Putamen (tissue), 1 donor: ENCODE results near the gene AIPL1.

ENCODE experiments used
- DNase-seq: peaks from one replicate; pipeline ENCODE4 v3.0.0-alpha.2; 2016; ENCODE audit warnings: low spot score

AIPL1 gene

DNA sequence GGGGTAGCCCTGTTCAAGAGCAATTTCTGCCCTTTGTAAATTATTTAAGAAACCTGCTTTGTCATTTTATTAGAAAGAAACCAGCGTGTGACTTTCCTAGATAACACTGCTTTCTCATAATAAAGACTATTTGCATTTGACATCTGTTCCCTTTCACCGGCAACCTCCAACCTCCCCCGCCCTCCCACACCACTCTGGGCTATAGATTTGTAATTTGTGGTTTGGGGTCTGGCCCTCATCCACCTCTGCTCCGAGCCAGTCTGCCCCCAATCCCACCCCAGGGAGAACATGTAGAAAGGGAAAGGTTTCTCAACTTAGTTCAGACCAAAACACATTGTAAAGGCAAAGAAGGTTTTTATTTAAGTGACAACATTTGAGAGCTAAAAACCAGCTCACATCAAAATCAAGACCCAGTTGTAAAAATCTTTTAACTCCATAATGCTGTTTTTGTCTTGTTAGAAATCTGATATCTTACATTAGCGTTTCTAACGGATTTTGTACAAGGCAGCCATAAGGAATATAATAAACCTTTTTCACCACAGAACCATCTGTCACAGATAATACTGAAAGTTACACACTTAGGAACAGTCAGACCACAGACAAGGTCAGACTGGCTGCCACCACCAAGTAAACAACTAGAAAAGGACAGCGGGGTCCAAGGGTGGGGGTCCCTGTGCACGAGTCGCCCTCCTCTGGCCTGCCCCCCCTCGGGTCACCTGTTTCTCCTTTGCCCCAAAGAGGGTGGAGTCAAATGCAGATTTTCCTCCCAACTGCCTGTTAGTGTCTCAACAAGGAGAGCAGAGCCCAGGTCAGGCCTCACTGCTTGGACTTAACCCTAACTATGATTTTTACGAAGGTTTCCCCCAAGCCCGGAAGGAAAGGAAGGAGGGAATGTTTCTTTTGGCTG lies 16.3 kb upstream of the AIPL1 start:
- DNase-seq = no peak

DNA sequence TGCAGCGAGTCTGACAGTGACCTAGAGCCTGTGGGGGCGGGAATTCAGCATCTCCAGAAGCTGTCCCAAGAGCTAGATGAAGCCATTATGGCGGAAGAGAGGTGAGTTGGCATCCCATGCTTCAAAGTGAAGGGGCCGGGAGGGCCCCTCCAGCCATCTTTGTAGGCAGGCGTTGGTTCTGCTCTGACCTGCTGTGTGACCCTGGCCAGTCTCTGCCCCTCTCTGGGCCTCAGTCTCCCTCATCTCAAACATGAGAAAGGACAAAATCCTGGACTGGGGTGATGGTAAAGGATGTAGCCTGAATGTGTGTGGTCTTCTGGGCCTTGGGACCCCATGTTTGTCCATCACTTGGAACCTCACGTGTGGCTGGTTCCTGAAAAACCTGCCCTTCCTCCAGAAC lies 14.4 kb upstream of the AIPL1 start:
- DNase-seq = no peak

DNA sequence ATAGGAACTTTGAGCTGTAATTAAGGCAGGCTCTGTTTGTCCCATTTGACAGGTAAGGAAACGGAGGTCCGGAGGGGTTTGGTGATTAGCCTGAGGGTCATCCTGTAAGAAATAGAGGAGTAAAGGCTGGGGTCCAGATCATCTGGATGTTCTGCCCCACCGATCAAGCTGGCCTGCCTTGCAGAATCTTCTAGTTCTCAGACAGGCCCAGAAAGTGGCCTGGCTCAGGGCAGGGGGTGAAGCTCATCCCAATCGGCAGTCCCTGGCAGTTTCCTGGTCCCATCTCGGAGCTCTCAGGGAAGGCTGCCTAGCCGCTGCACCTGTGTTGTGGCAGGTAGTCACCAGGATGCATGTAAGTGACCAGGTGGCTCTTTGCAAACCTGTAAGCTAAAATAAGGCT lies 13.6 kb upstream of the AIPL1 start:
- DNase-seq = no peak

DNA sequence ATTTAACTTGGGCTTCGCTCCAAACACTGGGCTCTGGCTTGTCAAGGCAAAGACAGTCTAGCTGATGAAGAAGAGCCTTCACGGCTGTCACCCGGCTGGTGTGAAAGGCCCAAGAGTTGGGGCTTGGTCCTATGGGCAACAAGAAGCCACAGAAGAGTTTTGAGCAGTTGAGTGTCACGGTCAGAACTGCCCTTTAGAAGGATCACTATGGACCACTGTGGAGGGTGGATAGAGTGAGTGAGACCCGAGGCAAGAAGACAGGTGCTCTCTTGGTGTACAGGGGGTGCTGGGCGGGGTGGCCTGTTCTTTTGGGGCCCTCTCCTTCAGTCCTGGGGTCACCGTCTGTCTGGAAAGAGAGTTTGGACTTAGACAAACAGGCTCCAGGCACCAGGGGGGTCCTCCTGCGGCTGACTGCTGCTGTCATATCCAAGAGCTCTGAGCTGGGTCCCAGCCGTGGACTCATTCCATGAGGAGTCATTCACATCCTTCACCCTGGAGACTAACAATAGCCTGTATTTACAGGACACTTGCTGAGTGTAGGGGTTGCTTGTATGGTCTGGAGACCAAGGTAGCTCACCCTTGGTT lies 11.7 kb upstream of the AIPL1 start:
- no peak for DNase-seq

DNA sequence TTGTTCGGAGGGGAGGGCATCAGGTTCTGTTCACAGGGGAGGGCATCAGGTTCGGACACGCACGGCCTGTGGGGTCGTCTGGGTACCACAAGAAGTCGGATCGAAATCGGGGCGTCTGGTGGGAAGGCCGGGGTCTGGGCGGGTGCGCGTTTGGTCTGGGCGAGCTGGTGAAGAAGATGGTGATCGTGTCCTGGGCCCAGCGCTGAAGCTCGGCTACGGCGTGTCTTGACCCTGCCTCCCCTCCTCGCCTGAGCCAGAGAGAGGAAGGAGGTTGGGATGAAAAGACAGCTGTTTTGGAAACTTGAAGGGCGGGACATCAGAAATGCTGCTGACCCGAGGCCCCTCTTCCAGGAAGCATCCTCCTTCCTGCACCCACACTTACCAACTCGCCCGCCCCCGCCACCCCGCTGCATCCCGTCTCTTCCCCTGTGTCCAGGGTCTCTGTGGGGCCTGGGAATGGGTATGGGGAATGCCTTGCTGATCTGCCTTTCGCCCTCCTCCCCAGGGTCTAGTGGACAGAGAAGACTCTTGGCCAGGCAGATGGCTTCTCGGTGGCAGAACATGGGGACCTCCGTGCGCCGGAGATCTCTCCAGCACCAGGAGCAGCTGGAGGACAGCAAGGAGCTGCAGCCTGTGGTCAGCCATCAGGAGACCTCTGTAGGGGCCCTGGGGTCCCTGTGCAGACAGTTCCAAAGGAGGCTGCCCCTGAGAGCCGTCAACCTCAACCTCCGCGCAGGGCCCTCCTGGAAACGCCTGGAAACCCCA lies 9.8 kb upstream of the AIPL1 start:
- peak; percentile 11 for DNase-seq

DNA sequence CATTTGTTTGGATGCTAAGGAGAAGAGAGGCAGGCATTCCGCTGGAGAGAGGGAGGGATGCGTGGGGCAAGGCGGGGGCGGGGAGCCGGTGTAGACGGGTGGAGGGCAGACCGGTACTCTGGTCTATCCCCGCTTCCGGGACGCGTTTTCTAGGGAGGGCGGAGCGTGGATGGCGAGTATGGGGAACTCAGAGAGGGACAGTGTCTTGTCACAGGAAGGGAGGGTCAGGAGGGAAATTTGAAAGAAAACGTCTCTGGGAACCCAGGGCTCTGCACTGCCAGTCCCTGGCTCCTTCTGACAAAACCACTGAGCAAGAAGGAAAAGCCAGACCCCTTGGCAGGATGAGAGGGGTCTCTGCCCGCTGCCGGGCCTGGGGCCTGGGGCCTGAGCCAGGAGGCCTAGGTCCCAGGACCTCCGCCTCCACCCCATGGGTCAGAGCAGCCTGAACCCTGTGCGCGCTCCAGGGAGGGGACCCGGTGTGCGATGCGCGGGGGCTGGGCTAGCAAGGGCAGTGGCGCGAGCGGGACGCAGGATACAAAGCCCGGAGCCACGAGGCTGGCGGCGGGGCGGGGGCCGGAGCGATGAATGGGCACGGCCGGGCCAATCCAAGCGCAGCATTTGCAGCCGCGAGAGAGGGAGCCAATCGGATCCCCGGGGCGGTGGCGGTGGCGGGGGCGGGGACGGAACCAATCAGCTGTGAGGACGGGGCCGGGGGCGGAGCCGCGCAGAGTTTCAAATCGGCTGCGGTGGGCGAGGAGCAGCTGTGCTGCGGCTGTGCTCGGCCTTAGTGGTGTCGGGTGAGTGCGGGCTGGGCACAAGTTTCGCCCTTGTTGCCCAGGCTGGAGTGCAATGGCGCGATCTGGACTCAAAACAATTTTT lies 9.0 kb upstream of the AIPL1 start, which contains the start of gene PIMREG:
Gene PIMREG, plus strand, starts transcription at position 764 of the 879 bp plus-strand sequence. CDS start 656 bp downstream, outside the sequence.
- peak; percentile 90 for DNase-seq

DNA sequence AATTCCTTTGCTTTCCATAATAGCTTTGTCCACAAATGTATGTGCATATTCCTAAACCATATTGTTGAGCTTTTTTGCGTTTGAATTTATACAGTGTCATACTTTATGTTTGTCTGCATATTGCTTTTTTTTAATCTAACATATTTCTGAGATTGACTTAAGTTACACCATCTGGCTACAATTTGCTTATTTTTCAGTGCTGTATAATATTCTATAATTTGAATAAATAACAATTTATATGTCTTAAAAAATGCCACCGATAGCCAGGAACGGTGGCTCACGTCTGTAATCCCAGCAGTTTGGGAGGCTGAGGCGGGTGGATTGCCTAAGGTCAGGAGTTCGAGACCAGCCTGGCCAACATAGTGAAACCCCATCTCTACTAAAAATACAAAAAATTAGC lies 7.9 kb upstream of the AIPL1 start:
- DNase-seq = no peak

DNA sequence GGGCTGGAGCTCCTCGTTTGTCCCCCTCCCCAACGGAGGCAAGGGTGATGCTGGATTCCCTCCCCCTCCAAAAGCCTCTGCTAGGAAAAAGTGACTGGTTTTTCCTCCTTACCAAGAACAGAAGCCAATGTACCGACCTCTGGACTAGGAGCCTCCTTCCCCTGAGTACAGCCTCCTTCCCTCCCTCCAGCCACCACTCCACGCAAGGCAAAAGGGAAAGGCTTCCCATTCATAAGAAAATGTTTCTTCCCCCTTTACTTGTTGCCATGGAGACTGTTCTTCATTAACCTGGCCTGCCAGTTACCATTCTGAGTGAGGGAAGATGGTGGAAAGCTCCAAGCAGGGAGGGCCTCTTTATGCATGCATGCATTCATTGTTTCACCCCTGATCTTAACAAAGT lies 5.0 kb upstream of the AIPL1 start:
- DNase-seq = no peak

DNA sequence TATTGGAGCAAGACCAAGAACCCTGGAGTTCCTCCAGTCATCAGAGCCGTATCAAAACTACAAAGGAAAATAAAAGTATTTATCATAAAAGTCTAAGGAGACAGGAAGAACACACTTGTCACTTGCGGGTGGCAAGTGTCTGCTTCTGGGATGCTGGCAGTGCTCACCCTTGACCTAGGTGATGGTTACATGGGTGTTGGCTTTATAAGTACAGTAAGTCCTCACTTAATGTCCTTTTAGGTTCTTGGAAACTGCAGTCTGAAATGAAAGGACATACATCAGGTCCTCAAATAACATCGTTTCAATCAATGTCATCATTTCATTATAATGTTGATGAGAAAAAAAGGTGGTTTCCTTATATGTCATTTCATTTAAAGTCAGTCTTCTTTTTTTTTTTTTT lies 3.0 kb upstream of the AIPL1 start:
- no peak for DNase-seq

DNA sequence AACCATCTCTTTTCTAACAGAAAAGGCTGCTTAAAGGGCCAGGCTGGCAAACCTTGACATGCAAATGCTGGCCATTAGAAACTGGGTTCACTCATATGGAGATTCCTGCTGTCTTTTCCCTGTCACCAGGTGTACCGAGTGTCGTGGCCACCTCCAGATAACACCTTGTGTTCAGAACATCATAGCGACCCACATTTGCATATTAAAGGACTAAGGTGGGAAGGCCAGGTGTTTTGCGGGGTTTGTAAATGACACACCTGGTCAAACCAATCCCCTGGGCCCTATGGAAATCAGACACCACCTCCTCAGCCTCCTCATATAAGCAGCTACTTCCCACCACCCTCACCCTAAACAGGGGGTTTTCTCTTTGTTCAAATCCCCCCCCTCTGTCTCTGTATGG lies 2.5 kb upstream of the AIPL1 start:
- no peak for DNase-seq

DNA sequence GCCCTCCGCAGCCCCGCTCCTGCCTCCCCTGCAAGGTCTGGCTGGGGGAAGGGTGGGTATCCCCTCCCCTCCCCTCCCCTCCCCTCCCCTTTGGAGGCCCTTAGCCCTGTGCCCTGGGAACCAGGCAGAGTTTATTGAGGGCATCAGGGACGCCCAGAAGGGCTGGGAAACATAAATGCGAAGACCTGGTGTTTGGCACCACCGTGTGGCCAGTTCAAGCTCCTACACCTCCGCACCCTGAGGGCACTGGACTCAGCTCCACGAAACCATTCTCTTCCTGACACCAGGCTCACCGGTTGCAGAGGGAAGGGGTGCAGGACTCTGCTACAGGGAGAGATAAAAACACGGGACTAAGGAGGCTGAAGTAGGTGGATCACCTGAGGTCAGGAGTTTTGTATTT lies 1.0 kb upstream of the AIPL1 start:
- peak; percentile 40 for DNase-seq

DNA sequence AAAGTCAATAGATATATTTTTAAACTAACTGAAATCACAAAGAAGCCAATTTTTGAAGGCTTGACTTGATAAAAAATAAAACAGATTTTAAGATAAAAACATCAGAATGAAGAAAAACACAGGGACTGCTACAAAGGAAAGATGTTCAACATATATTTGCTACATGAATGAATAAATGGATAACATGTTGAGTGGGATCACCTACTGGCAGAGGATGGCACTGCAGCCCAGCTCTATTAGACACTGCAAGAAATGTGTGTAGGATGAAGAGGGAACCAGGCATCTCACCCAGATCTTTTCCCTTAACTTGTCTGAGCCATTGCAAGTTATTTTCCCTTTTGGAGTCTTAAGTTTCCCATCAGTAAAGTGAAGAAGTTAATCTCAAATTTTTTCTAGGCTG lies 4.2 kb downstream of the AIPL1 start:
- no peak for DNase-seq

DNA sequence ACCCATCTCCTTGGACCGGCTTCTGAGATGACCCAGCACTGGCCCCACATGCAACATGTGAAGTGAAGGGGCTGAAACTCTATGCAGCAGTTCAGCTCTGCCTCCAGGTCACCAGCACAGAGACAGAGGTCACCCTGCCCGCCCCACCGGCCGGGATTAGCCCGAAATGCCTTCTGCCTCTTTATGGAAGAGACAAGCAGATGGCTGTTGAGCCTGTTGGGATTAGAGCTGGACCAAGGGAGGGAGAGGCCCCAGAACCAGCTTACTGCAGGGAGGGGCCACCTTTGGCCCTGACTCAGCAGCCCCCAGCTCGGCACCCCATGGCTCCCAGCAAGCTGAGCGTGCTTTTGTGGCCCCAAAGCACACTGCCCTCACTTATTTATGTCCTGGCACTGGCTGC lies 5.7 kb downstream of the AIPL1 start:
- DNase-seq = no peak

DNA sequence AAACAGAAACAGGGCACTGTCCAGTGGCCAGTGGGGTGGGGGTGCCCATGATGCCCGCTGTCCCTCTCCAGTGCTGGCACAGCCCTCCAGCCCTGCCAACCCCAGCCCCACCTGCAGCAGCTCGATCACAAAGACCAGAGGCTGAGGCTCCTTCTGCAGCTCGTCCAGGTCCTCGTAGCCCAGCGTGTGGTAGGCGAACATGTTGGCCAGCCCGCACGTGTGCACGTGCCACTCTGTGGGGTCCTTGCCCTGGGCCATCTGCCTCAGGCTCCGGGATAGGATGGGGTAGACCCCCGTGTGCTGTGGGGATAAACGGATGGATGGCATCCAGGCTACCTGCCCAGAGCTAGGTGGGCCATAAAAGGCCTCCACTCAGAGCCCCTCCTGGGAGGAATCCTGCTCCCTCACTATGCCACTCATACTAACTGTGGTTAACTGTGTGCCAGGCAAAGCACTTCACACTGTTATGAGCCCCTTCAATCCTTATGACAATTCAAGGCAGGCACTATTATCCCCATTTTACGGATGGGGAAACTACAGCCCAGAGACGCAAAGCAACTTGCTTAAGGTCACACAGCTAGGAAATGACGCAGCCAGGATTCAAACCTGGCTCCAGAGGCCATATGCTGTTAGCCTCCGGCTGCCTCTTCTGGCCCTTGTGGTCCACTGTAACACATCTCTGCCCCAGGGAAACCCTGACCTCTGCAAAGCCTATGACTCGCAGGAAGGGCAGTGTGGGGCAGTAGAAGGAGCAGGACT lies 6.5 kb downstream of the AIPL1 start:
- no peak for DNase-seq

DNA sequence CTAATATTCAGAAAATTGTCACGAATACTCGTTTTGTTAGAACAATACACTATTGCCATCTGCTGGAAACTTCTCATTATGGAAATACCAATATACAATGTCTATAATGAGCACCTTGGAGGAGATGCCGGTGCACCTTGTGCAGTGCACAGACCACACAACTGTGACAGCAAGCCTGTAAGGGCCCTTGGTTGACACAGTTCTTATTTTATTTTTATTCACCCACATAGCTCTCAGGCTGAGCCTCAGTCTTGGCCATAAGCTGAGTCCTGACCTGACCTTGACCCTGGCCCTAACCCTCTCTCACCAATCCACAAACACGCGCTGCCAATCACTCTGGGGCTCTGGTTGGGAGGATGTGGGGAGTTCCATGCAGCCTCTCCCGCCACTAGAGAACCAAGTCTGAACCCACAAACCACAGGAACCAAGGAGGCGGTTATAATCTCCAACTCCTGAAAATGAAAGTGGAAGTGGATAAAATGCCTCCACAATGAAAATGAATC lies 7.6 kb downstream of the AIPL1 start:
- no peak for DNase-seq

DNA sequence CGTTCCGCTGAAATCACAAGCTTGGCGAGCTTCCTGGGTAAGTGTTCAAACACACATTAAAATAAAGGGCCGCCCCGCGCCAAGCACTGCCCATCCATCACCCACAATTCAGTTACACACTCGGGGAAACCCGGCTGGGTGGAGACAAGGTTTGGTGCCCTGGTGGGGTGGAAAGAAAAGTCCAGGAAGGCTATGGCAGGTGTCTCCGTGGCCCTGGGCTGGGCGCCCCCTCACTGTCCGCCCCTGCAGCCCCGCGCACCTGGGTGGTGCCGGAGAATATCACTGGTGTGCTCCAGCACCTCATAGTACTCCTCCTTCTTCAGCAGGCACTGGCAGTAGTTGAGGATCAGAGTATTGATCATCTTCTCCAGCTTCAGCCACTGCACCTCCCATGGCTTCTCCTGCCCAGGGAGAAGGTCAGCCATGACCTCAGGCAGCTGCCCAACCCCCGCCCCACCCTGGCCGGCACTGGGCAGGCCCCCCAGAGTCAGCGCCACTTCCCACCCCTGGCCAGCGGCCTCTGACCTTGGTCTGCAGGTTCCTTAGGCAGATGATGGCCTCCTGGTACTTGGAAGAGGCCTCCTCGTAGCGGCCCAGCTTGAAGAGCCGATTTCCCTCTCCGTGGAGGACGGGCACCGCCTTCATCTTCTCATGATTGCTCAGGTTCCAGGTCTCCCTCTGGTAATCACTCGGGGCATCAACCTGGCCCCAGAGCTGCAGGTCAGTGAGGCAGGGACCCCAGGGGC lies 8.4 kb downstream of the AIPL1 start:
- no peak for DNase-seq

DNA sequence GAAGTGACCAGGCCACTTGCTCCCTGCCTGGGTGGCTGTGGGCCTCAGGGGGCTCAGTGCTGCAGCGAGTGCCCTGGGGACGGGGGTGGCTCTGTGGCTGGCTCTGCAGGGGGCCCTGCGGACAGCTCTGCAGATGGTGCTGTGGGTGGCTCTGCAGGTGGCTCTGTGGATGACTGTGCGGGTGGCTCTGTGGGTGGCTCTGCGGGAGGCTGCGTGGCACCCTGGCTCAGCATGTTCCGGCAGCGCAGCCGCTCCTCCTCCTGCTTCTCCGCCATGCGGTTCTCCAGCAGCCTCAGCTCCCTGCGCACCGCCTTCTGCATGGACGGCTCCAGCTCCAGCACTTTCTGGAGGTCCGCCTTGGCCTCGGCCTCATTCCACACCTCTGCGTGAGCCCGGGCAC lies 9.5 kb downstream of the AIPL1 start:
- DNase-seq = no peak

DNA sequence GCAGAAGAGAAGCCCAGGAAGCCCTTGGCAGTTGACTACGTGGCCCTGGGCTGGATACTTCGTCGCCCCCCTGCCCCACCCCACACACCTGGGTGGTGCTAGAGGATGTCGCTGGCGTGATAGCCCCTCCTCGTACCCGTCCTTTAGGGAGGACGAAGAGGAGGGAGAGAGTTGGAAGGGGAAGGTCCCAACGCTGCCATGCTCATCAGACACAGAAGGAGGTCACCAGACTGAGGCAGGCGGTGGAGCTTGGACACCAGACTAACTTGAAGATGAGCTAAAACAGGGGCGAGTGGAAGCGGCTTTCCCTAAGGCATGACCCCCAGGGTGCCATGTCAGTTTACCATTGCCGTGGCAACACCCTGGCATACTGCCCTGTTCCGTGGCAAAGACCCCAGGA lies 11.0 kb downstream of the AIPL1 start:
- DNase-seq = no peak

DNA sequence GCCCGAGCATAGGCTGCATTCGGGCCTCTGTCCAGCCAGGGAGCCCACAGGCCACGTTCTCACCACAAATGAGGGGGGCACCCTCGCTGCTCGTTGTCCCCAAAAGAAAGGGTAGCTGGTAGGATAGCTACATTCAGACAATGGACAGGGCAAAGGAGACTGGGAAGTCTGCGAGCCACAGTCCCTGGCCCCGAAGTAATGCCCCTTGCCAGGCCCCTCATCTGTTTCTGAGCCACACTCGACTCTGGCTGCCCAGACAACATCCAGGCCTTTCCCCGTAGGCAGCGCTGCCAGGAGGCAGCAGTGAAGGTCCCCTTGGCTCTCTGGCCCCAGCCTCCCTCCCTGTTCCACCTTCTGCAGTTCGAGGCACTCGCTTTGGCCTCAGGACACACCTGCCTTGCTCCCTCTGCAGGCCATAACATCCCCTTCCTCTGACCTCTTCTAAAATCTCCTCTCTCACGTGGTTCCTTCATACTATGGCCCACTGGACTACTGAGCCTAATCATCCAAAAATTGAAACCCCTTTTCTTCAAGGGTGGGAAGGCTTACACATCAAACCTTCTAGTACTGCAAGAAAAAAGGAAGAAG lies 12.2 kb downstream of the AIPL1 start:
- no peak for DNase-seq
